T-helper 2 cell treated with Interferon-gamma antibody and Interleukin-4, amounts not matched to agents 100 ng/mL and 5 ng/mL, for 36 hours (primary cell): ENCODE measurements around the gene CEP192. TPM values are rescaled to one million over a fixed set of nuclear protein-coding genes. Genes with fewer than 3 reads are reported as not detected.
"Not testable (repeated sequence)": the region's sequence is repeated elsewhere in the genome, so short reads cannot be mapped to it uniquely, and the experiment has no call there.

Experiments
- intact Hi-C: fragments of 100-400 bp; cut with micrococcal nuclease; formaldehyde crosslinking; loops from one replicate; pipeline ENCODE4 v1.15.1; 2023
- total RNA-seq: library from RNA; stranded (reverse); gene quantifications from 2 replicates; pipeline ENCODE4 v1.2.3, GENCODE V29; 2022

CEP192 gene
- 48.5 and 50.1 TPM in 2 replicates for total RNA-seq

- intact Hi-C loops, result loop anchor here (1.0 to 5.0 kb wide), 7 partner anchors 43 to 735 kb away; partner anchors contain the start of genes AFG3L2, CEP76, FAM210A and PSMG2
Measured at GRCh38 chr18:12990967-12991820, at the start of gene CEP192. Gene CEP192 (plus strand): TSS chr18:12991362. CDS start chr18:12999425, 8,063 bp downstream.

- intact Hi-C loops, result no loop called here
Measured at GRCh38 chr18:12943215-12943614, 47.9 kb upstream of the CEP192 start.

- intact Hi-C loops, result loop anchor here (5.0 kb wide), 4 partner anchors 47 to 783 kb away; partner anchors contain the start of genes FAM210A and RNMT
Measured at GRCh38 chr18:12944709-12945108, 46.5 kb upstream of the CEP192 start.

- intact Hi-C loops, result loop anchor here (1.0 to 5.0 kb wide), 7 partner anchors 49 to 781 kb away; partner anchors contain the start of genes AFG3L2, FAM210A, PTPN2 and RNMT
Measured at GRCh38 chr18:12946549-12947284, 44.4 kb upstream of the CEP192 start.

- intact Hi-C loops, result loop anchor here (1.0 to 5.0 kb wide), 10 partner anchors 44 to 780 kb away; partner anchors contain the start of genes AFG3L2, CEP192, CEP76 and FAM210A
Measured at GRCh38 chr18:12947285-12948049, 43.7 kb upstream of the CEP192 start, which contains the start of gene SEH1L. Gene SEH1L (plus strand): TSS chr18:12948011. CDS start chr18:12948122, 111 bp downstream.

GRCh38 chr18:12948050-12948804, 42.9 kb upstream of the CEP192 start:
- intact Hi-C loops, result loop anchor here (1.0 to 5.0 kb wide), 7 partner anchors 43 to 779 kb away; partner anchors contain the start of genes CEP192, CEP76, FAM210A and RNMT

GRCh38 chr18:12958478-12958877, 32.7 kb upstream of the CEP192 start:
- intact Hi-C loops, result no loop called here

GRCh38 chr18:12960395-12960794, 30.8 kb upstream of the CEP192 start:
- intact Hi-C loops, result no loop called here

- intact Hi-C loops, result no loop called here
Measured at GRCh38 chr18:12960853-12961397, 30.2 kb upstream of the CEP192 start.

- intact Hi-C loops, result no loop called here
Measured at GRCh38 chr18:12963069-12963468, 28.1 kb upstream of the CEP192 start.

- intact Hi-C loops, result no loop called here
Measured at GRCh38 chr18:12968115-12968514, 23.0 kb upstream of the CEP192 start.

- intact Hi-C loops, result no loop called here
Measured at GRCh38 chr18:12968619-12969018, 22.5 kb upstream of the CEP192 start.

- intact Hi-C loops, result no loop called here
Measured at GRCh38 chr18:12973562-12974213, 17.5 kb upstream of the CEP192 start.

GRCh38 chr18:12975488-12975887, 15.7 kb upstream of the CEP192 start:
- intact Hi-C loops, result no loop called here

GRCh38 chr18:12976305-12976704, 14.9 kb upstream of the CEP192 start:
- intact Hi-C loops, result no loop called here

- intact Hi-C loops, result not testable (repeated sequence)
Measured at GRCh38 chr18:12980065-12980464, 11.1 kb upstream of the CEP192 start.

GRCh38 chr18:12989397-12990122, 1.6 kb upstream of the CEP192 start:
- intact Hi-C loops, result loop anchor here (2.0 to 5.0 kb wide), 2 partner anchors 168 to 287 kb away; partner anchors contain the start of genes CEP76 and PSMG2

- intact Hi-C loops, result loop anchor here (2.0 to 5.0 kb wide), 2 partner anchors 167 to 287 kb away; partner anchors contain the start of genes CEP76 and PSMG2
Measured at GRCh38 chr18:12990123-12990475, 1.1 kb upstream of the CEP192 start.

- intact Hi-C loops, result loop anchor here (2.0 to 5.0 kb wide), 2 partner anchors 167 to 288 kb away; partner anchors contain the start of genes CEP76 and PSMG2
Measured at GRCh38 chr18:12990641-12990966, 558 bp upstream of the CEP192 start.
